HepG2 (cell line): ENCODE data around the gene CENPP. TPM values are rescaled to one million over a fixed set of nuclear protein-coding genes. Genes with fewer than 3 reads are reported as not detected.

Experiments used
- ATF3 ChIP-seq: sonication (generic); formaldehyde crosslinking; IDR thresholded peaks from 2 replicates; pipeline ENCODE4 v1.4.0; 2020; ENCODE audit warnings: missing genetic modification reagents
- ELF1 ChIP-seq: sonication (generic); formaldehyde crosslinking; IDR thresholded peaks from 2 replicates; pipeline ENCODE4 v1.4.0; 2020; ENCODE audit warnings: missing genetic modification reagents
- HIVEP1 ChIP-seq: sonication (generic); formaldehyde crosslinking; IDR thresholded peaks from 2 replicates; pipeline ENCODE4 v1.4.0; 2020; ENCODE audit warnings: mild to moderate bottlenecking, missing genetic modification reagents
- HNRNPH1 ChIP-seq: fragments of 200-400 bp; formaldehyde crosslinking; optimal IDR thresholded peaks from 2 replicates; pipeline ENCODE3; 2017; ENCODE audit warnings: mild to moderate bottlenecking, low read depth, low read length
- HNRNPLL ChIP-seq: fragments of 200-400 bp; formaldehyde crosslinking; IDR thresholded peaks from 2 replicates; pipeline ENCODE4 v1.6.1; 2017; ENCODE audit warnings: mild to moderate bottlenecking, low read depth, low read length; ENCODE audit not compliant: poor library complexity, severe bottlenecking
- ISX ChIP-seq: sonication (generic); formaldehyde crosslinking; conservative IDR thresholded peaks from 2 replicates; pipeline ENCODE4 v1.5.0; 2020; ENCODE audit warnings: missing genetic modification reagents
- MAX ChIP-seq: IDR thresholded peaks from 2 replicates; pipeline ENCODE4 v1.6.1; 2012; ENCODE audit warnings: inconsistent platforms
- MEF2D ChIP-seq: sonication (generic); formaldehyde crosslinking; IDR thresholded peaks from 2 replicates; pipeline ENCODE4 v1.5.1; 2020; ENCODE audit warnings: mild to moderate bottlenecking, missing genetic modification reagents
- NFE2L1 ChIP-seq: sonication (generic); formaldehyde crosslinking; IDR thresholded peaks from 2 replicates; pipeline ENCODE4 v1.4.0; 2020; ENCODE audit warnings: missing genetic modification reagents, mild to moderate bottlenecking, borderline replicate concordance
- PAF1 ChIP-seq: IDR thresholded peaks from 2 replicates; pipeline ENCODE4 v1.6.1; 2016; ENCODE audit warnings: missing genetic modification reagents, missing compliant biosample characterization
- RXRB ChIP-seq: IDR thresholded peaks from 2 replicates; pipeline ENCODE4 v1.6.1; 2016; ENCODE audit warnings: borderline replicate concordance, missing genetic modification reagents, missing compliant biosample characterization
- TGIF2 ChIP-seq: IDR thresholded peaks from 2 replicates; pipeline ENCODE4 v1.6.1; 2016; ENCODE audit warnings: control low read depth, missing compliant biosample characterization
- ZNF235 ChIP-seq: sonication (generic); formaldehyde crosslinking; IDR thresholded peaks from 2 replicates; pipeline ENCODE4 v1.8.1; 2023; ENCODE audit warnings: mild to moderate bottlenecking, missing genetic modification reagents, borderline replicate concordance
- ZNF251 ChIP-seq: sonication (generic); formaldehyde crosslinking; IDR thresholded peaks from 2 replicates; pipeline ENCODE4 v1.9.0; 2021; ENCODE audit warnings: mild to moderate bottlenecking, missing genetic modification reagents
- ZNF331 ChIP-seq: sonication (generic); formaldehyde crosslinking; IDR thresholded peaks from 2 replicates; pipeline ENCODE4 v1.4.0; 2020; ENCODE audit warnings: missing genetic modification reagents
- ZNF570 ChIP-seq: sonication (generic); formaldehyde crosslinking; IDR thresholded peaks from 2 replicates; pipeline ENCODE4 v1.4.0; 2020; ENCODE audit warnings: mild to moderate bottlenecking, missing genetic modification reagents, borderline replicate concordance
- ZNF678 ChIP-seq: sonication (generic); formaldehyde crosslinking; IDR thresholded peaks from 2 replicates; pipeline ENCODE4 v1.4.0; 2020; ENCODE audit warnings: mild to moderate bottlenecking, missing genetic modification reagents
- ZNF691 ChIP-seq: sonication (generic); formaldehyde crosslinking; IDR thresholded peaks from 2 replicates; pipeline ENCODE4 v1.4.0; 2020; ENCODE audit warnings: missing genetic modification reagents, low read depth, mild to moderate bottlenecking, borderline replicate concordance
- ZNF839 ChIP-seq: sonication (generic); formaldehyde crosslinking; IDR thresholded peaks from 2 replicates; pipeline ENCODE4 v1.4.0; 2020; ENCODE audit warnings: missing genetic modification reagents, mild to moderate bottlenecking, borderline replicate concordance
- polyA plus RNA-seq, 8 experiments: library from polyadenylated mRNA; depleted of rRNA in 3 of 8; stranded (reverse) in 7 of 8; unstranded in 1 of 8; fragments of >200 nt; fragmentation: Illumina TruSeq in 4 of 8; extraction: Trizol in 4 of 8; gene quantifications; 2 replicates each; pipeline versions ENCODE4 v1.2.1 to v1.2.3, GENCODE V29; 2011 to 2016; ENCODE audit warnings: low read depth in 4 of 8, missing spikeins in 1 of 8, mixed read lengths in 1 of 8; ENCODE audit not compliant: insufficient read depth in 1 of 8
- total RNA-seq, 5 experiments: library from RNA; depleted of rRNA; stranded (reverse); fragments of >200 nt; fragmentation: Illumina TruSeq; extraction: Trizol; gene quantifications; 2 replicates each; pipeline ENCODE4 v1.2.3, GENCODE V29; 2016; ENCODE audit warnings: low read depth in 1 of 5
- TF ChIP-seq, protein P1 (sequence below): sonication (generic); formaldehyde crosslinking; conservative IDR thresholded peaks from 2 replicates; pipeline ENCODE4 v1.5.0; 2020; ENCODE audit warnings: missing genetic modification reagents
- TF ChIP-seq, protein P2 (sequence below): sonication (generic); formaldehyde crosslinking; IDR thresholded peaks from 2 replicates; pipeline ENCODE4 v1.8.0; 2022; ENCODE audit warnings: missing genetic modification reagents, mild to moderate bottlenecking, borderline replicate concordance
- TF ChIP-seq, protein P3 (sequence below), 2 experiments: sonication (generic) in 1 of 2; formaldehyde crosslinking in 1 of 2; IDR thresholded peaks; 2 replicates each; pipeline versions ENCODE4 v1.4.0 to v1.6.1; 2018 to 2020; ENCODE audit warnings: missing genetic modification reagents in 2 of 2, borderline replicate concordance in 1 of 2, low read depth in 1 of 2, mild to moderate bottlenecking in 1 of 2, missing biosample characterization in 1 of 2

CENPP gene
- total and polyA plus RNA-seq, 2 of the 13 experiments (the other 11 are each of a cell fraction or from before 2014, with no cell fraction given): 2.0 to 11.4 TPM

DNA sequence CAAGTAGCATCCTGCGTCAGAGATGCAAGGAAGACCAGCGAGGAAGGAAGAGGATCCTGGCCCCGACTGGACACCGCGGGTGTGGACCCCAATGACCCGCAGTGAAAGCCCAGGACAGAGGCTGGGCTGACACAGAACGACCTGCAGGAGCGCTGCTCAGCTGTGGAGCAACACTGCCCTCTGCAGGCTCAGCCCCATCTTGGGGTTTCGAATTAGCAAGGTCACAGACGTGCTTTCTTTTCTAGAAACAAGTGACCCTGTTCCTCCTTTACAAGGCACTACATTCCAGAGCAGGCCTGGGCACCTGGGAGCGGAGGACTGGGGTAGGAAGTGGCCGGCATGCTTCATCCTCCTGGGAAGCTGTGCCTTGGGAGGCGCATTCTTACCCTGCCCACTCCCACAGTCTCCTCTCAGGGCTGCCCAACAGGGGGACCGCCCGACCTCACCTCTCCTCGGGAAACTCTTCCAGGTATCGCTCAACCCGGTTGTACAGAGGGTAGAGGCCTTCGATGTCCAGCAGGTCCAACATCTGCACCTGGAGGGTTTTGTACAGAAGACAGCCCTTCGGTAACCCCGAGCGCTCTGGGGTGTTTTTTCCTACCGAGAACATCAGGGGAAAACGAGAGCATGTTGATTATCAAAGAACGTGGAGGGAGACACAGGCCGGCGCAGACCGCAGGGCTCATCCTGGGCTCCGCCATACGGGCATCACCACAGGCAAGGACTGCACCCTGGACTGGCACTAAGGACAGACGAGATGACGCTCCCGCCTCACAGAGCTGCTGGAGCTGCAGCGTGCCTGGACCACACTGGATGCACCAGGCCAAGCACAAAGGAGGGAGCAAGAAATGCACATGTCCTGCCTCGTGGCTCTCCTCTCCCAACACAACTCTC lies 309.2 kb downstream of the CENPP start (continued):
- TF ChIP-seq HNRNPLL: no peak
- TF ChIP-seq, protein P1, sequence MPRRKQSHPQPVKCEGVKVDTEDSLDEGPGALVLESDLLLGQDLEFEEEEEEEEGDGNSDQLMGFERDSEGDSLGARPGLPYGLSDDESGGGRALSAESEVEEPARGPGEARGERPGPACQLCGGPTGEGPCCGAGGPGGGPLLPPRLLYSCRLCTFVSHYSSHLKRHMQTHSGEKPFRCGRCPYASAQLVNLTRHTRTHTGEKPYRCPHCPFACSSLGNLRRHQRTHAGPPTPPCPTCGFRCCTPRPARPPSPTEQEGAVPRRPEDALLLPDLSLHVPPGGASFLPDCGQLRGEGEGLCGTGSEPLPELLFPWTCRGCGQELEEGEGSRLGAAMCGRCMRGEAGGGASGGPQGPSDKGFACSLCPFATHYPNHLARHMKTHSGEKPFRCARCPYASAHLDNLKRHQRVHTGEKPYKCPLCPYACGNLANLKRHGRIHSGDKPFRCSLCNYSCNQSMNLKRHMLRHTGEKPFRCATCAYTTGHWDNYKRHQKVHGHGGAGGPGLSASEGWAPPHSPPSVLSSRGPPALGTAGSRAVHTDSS (CRISPR knock-in tag): no peak
- TF ChIP-seq HIVEP1 (CRISPR knock-in tag): no peak
- TF ChIP-seq TGIF2 (CRISPR knock-in tag): no peak
- TF ChIP-seq, protein P2, sequence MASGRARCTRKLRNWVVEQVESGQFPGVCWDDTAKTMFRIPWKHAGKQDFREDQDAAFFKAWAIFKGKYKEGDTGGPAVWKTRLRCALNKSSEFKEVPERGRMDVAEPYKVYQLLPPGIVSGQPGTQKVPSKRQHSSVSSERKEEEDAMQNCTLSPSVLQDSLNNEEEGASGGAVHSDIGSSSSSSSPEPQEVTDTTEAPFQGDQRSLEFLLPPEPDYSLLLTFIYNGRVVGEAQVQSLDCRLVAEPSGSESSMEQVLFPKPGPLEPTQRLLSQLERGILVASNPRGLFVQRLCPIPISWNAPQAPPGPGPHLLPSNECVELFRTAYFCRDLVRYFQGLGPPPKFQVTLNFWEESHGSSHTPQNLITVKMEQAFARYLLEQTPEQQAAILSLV (CRISPR knock-in tag): no peak
- TF ChIP-seq ZNF678 (CRISPR knock-in tag): 0 out of 2 replicates have a peak, but pooled peaks have one; percentile 58
- no peak for TF ChIP-seq RXRB (CRISPR knock-in tag)
- TF ChIP-seq HNRNPH1: no peak
- TF ChIP-seq ZNF839 (CRISPR knock-in tag): no peak
- 0 out of 2 replicates have a peak, but pooled peaks have one; percentile 7 for TF ChIP-seq ELF1 (CRISPR knock-in tag)
- no peak for TF ChIP-seq MEF2D (CRISPR knock-in tag)
- TF ChIP-seq ZNF691 (CRISPR knock-in tag): no peak
- no peak for TF ChIP-seq ZNF251 (CRISPR knock-in tag)
- peak; percentile 38; the same call in 1 of the 2 replicates for TF ChIP-seq MAX
- TF ChIP-seq PAF1: no peak
- TF ChIP-seq, protein P3, sequence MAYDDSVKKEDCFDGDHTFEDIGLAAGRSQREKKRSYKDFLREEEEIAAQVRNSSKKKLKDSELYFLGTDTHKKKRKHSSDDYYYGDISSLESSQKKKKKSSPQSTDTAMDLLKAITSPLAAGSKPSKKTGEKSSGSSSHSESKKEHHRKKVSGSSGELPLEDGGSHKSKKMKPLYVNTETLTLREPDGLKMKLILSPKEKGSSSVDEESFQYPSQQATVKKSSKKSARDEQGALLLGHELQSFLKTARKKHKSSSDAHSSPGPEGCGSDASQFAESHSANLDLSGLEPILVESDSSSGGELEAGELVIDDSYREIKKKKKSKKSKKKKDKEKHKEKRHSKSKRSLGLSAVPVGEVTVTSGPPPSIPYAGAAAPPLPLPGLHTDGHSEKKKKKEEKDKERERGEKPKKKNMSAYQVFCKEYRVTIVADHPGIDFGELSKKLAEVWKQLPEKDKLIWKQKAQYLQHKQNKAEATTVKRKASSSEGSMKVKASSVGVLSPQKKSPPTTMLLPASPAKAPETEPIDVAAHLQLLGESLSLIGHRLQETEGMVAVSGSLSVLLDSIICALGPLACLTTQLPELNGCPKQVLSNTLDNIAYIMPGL (CRISPR knock-in tag; IDR thresholded peaks at IDR 0.05; ENCODE audit: borderline replicate concordance in 1 of 2, low read depth in 1 of 2): peak; percentile 57 to 61; a peak in 2 of 4 replicates
- no peak for TF ChIP-seq ATF3 (CRISPR knock-in tag)
- no peak for TF ChIP-seq ISX (CRISPR knock-in tag)
- TF ChIP-seq ZNF331 (CRISPR knock-in tag): peak; percentile 41; the same call in 1 of the 2 replicates
- TF ChIP-seq ZNF235 (CRISPR knock-in tag): no peak
- no peak for TF ChIP-seq ZNF570 (CRISPR knock-in tag)
- TF ChIP-seq NFE2L1 (CRISPR knock-in tag): no peak
